ENCODE data around the gene DIDO1.
A peak's percentile ranks its signal among the peaks of the same experiment; 100 is the strongest.

Gene DIDO1

GRCh38 chr20:62846166-62846890 lies 80.0 kb downstream of the DIDO1 start:
- no peak for DNase-seq

DNA sequence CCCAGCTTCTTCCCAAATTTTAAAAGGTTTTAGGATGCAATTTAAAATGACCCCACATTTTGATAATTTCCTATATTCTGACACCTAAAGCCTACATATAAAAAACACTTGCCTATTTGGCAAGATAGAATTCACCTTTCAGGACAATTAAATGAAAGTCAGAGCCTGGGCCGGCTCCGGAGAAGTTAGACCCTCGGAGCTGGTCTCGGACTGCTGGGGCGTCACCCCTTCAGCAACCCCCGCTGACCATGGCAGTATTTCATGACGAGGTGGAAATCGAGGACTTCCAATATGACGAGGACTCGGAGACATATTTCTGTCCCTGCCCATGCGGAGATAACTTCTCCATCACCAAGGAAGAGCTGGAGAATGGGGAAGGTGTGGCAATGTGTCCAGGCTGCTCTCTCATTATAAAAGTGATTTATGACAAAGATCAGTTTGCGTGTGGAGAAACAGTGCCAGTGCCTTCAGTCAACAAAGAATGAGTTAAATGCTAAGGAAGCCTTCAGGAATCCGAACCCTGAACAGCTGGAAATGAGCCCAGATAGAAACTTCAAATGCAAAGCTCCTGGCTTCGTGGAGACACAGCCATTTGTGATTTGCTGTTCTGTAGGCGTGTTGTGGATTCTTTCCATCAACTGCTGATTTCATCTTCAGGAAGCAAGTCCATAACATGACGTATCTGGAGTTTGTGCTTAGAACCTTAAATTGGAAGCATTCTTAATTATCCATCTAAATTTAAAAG lies 80.7 kb downstream of the DIDO1 start:
- no peak for DNase-seq

DNA sequence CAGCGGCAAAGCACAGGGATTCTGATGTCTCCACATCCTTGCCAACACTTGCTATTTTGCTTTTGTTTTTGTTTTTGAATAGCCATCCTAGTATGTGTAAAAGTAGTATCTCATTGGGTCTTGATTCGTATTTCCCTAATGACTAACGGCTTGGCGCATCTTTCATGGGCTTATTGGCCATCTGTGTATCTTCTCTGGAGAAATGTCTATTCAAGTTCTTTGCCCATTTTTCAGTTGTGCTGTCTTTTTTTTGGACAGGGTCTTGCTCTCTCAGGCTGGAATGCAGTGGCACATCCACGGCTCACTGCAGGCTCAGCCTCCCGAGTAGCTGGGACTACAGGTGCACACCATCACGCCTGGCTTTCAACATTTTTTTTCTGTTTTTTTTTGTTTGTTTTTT lies 82.1 kb downstream of the DIDO1 start:
- DNase-seq = no peak

GRCh38 chr20:62843656-62844055 lies 82.6 kb downstream of the DIDO1 start:
- DNase-seq = no peak

DNA sequence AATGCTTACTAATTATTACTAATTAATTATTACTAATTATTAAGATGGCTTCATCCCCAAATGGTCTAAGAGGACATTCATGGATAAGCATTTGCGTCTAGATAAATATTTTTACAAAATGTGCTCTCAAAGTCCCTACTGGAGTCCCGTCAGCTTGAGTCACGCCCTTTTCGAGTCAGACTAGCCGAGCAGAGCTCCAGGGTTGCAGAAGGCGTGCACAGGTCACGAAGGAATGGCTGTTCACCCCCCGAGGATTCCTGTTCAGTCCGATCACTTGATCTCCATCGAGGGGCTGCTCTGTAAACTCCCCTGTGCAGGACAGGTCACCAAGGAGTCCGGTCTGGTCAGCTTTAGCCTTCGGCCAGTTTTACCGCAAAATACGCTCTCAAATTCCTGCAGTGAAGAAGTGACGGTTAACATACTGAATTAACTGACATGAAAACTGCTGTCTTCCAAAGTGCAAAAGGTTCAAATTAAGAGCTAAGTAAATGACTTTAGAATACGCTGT lies 84.5 kb downstream of the DIDO1 start:
- DNase-seq = no peak

DNA sequence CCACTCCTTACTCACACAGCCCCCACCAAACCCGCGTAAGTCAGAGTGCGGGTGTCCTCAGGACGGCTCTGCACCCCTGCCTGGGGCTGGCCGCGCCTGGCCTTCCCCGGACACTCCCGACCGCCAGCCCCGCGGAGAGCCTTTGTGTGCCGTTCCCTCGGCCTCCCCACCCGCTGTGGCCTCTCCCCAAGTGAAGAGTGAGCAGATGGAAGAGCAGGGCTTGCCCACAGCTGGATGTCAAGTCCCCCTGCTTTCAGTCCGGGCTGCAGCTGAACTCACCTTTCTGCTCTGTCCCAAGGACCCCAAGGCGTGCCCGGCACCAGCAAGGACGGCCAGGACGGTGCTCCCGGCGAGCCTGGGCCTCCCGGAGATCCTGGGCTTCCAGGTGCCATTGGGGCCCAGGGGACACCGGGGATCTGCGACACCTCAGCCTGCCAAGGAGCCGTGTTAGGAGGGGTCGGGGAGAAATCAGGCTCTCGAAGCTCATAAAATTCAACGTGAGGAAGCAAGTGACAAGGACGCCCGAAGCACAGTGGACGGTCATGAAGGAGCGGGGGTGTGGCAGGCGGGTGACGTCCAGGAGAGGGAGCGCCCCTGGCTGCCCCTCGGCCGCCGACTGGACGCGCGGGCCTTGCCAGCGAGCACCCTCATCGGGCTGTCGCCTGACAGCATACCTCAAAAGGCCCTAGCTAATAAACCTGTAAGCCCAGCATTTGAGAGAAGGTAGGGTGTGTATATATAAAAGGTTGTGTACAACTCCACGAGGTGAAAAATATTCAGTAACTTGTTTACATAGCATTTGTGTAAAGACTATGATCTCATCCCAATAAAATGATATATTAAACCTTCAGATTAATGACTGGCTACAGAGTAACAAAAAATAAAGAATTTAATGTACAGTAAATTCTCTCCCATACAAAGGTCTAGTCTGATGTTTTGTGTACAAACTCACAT lies 85.8 kb downstream of the DIDO1 start:
- no peak for DNase-seq

GRCh38 chr20:62839816-62840215 lies 86.5 kb downstream of the DIDO1 start:
- no peak for DNase-seq

- no peak for DNase-seq
These were observed 87.0 kb downstream of the DIDO1 start for GRCh38 chr20:62839261-62839660.

- DNase-seq = peak; percentile 59
These were observed 88.0 kb downstream of the DIDO1 start for GRCh38 chr20:62838128-62838891.

GRCh38 chr20:62837790-62838127 lies 88.5 kb downstream of the DIDO1 start:
- no peak for DNase-seq

- no peak for DNase-seq
These were observed 89.3 kb downstream of the DIDO1 start for GRCh38 chr20:62836967-62837490.

DNA sequence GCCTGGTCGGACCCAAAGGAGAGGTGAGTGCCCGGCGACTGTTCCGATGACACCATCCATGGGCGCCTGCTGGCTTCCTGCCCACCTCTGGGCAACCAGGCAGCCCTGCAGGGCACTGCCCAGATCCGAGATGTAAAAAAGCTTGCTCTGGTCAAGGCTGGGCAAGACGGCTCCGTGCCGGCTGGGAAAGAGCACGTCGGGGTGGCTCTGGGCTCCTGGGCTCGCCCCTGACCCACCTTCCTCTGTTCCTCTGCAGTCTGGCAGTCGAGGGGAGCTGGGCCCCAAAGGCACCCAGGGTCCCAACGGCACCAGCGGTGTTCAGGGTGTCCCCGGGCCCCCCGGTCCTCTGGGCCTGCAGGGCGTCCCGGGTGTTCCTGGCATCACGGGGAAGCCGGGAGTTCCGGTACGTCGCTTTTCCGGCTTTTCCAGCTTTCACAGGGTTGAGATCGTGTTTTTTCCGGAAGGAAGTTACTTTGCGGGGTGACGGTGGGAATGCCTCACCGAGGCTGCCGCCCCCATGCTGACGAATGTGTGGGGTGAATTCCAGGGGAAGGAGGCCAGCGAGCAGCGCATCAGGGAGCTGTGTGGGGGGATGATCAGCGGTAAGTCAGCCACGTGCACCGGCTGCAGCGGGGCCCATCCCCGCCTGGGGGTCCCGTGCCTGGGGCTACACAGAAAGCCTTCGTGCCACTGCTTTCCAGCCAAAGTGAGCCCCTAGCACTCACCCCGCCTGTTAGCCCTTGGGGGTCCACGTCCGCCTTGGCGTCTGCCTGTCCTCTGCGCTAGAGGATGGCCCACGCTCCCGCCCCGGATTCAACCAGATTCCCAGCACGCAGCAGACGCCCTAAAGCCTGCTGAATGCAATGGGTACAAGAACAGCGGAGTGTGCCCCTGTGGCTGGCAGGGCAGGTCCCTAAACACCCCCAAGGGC lies 90.1 kb downstream of the DIDO1 start:
- no peak for DNase-seq

DNA sequence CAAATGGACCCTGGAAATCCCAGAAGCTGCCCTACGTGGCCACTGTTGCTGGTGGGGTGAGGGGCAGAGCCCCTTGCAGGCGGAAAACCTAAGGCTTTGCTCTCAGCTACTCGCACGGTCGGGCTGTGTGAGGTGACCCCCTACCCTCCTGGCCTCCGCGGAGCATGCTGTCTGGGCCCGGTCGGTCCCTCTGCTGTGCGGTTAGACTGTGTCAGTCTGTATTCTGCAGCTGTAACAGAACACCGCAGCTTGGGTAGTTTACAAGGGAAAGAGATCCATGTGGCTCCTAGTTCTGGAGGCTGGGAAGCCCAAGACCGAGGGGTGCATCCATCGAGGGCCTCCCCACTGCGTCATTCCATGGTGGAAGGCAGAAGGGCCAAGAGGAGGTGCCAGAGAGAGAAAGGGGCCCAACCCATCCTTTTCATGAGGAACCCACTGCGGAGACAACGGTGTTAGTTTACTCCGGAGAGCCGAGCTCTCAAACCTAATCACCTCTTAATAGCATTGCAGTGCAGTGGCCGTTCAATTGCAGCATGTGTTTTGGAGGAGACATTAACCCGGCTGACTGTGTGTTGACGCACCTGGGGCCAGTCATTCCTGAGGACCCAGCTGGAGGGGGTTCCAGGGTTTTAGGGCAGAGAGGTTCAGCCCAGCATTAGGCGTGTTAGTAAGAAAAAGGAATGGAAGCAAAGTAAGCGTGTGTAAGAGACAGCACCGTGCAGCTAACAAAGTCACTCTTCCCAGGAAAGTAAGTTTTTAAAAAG lies 91.2 kb downstream of the DIDO1 start:
- no peak for DNase-seq

DNA sequence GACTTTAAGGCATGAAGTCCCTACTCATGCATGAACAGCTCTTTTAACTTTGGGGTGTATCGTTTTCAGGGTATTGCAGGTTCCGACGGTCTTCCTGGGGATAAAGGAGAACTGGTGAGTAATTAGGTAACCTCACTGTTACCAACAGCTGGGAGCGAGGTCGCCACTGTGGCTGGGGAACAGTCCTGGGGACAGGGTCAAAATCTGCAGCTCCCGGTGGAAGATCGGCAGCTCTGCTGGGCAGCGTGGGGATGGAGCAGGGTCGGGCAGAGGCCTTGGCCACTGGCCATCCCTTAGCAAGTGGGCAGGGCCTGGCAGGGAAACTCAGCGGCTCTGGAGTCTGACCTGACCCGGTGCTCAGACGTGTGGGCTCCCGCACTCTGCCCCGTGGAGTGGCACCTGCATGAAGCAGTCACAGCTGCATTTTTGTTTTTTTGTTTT lies 93.3 kb downstream of the DIDO1 start:
- DNase-seq = no peak

GRCh38 chr20:62832212-62832922 lies 93.9 kb downstream of the DIDO1 start:
- peak; percentile 17 for DNase-seq

- DNase-seq = no peak
These were observed 94.5 kb downstream of the DIDO1 start for GRCh38 chr20:62831854-62832211.

DNA sequence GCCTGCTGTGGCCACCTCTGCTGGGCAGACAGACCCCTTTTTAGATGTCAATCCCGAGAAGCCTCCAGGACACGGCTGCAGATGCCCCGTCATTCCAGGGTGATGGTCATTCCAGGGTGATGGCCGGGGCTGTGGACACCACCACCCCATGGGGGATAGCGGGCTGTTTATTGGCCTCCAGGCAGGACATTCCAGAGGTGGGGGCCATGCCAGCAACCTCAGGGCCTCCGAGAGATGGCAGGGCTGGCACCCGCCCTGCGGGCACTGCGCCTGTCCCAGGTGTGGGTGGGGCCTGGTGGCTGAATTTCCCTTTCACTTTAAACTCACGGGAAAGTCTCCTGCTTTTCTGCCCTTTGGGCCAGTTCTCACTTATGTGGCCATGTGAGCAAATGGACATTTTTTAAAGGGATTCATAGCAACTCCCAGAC lies 94.9 kb downstream of the DIDO1 start:
- DNase-seq = no peak

- no peak for DNase-seq
These were observed 95.5 kb downstream of the DIDO1 start for GRCh38 chr20:62830821-62831220.

DNA sequence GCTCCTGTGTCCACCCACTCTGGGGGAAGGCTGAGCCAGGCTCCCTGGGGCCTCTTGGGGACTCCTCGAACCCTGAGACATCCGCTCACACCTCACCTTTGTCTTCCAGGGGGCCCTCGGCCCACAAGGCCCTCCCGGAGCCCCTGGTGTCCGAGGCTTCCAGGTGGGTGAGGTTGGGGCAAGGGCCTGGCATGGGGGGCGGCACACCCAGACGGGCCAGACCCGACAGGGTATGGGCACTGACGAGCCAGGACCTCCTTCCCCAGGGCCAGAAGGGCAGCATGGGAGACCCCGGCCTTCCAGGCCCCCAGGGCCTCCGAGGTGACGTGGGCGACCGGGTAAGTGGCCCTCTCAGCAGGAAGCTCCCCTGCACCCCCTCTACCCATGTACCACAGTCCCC lies 96.1 kb downstream of the DIDO1 start:
- DNase-seq = no peak
